ENCODE measurements around the gene PLCH2.
"Not testable (repeated sequence)": the region's sequence is repeated elsewhere in the genome, so short reads cannot be mapped to it uniquely, and the experiment has no call there.

The PLCH2 gene

GRCh38 chr1:2544875-2545640, 69.0 kb downstream of the PLCH2 start:
- no peak for DNase-seq (ENCODE audit: low spot score)

- peak; percentile 92 for DNase-seq (ENCODE audit: low spot score)
Measured at GRCh38 chr1:2545754-2546514, 69.8 kb downstream of the PLCH2 start.

GRCh38 chr1:2546515-2547209, 70.6 kb downstream of the PLCH2 start:
- peak; percentile 82 for DNase-seq (ENCODE audit: low spot score)

- DNase-seq (ENCODE audit: low spot score) = no peak
Measured at GRCh38 chr1:2547210-2548067, 71.3 kb downstream of the PLCH2 start.

- DNase-seq (ENCODE audit: low spot score) = peak; percentile 89
Measured at GRCh38 chr1:2548068-2548589, 72.0 kb downstream of the PLCH2 start.

- not testable (repeated sequence) for DNase-seq (ENCODE audit: low spot score)
Measured at GRCh38 chr1:2549367-2550029, 73.4 kb downstream of the PLCH2 start.

- DNase-seq (ENCODE audit: low spot score) = not testable (repeated sequence)
Measured at GRCh38 chr1:2550309-2550861, 74.3 kb downstream of the PLCH2 start.

- not testable (repeated sequence) for DNase-seq (ENCODE audit: low spot score)
Measured at GRCh38 chr1:2551544-2551943, 75.5 kb downstream of the PLCH2 start.

GRCh38 chr1:2552189-2552588, 76.1 kb downstream of the PLCH2 start:
- no peak for DNase-seq (ENCODE audit: low spot score)

GRCh38 chr1:2553076-2553475, 77.0 kb downstream of the PLCH2 start:
- DNase-seq (ENCODE audit: low spot score) = not testable (repeated sequence)

- DNase-seq (ENCODE audit: low spot score) = no peak
Measured at GRCh38 chr1:2553871-2554620, 78.0 kb downstream of the PLCH2 start.

GRCh38 chr1:2554621-2555387, 78.7 kb downstream of the PLCH2 start:
- no peak for DNase-seq (ENCODE audit: low spot score)
